Endothelial cell of umbilical vein (primary cell): ENCODE measurements around the gene HOXC13. TPM values are rescaled to one million over a fixed set of nuclear protein-coding genes. Genes with fewer than 3 reads are reported as not detected.

Source experiments
- BruUV-seq: library from RNA; stranded (reverse); fragments of 400-500 nt; replicated peaks from 2 replicates; lab custom pipeline; 2021; lab: Mats Ljungman, UMichigan
- CTCF ChIA-PET: fragments of 300-600, 350-600 bp; sonication (Branson Sonifier 250); formaldehyde crosslinking; loops from one replicate; lab custom pipeline; 2021; ENCODE audit warnings: antibody characterized with exemption, inconsistent platforms; lab: Charles Lee
- POLR2A ChIA-PET: fragments of 300-600, 350-600 bp; sonication (Branson Sonifier 250); formaldehyde crosslinking; loops from one replicate; lab custom pipeline; 2021; ENCODE audit warnings: antibody characterized with exemption, inconsistent platforms; lab: Charles Lee
- DNase-seq: peaks from one replicate; pipeline ENCODE4 v3.0.0-alpha.2; 2011; ENCODE audit warnings: low read depth, low spot score
- FAIRE-seq: peaks from 2 replicates; lab custom pipeline; 2011; peaks lifted over from hg19 to GRCh38; lab: Jason Lieb, UNC
- H2AFZ ChIP-seq: 2 replicates; pipeline ENCODE4 v1.6.0; 2012; ENCODE audit warnings: low read depth, low read length, control low read depth, inconsistent platforms
- H3K27ac ChIP-seq: 2 replicates; pipeline ENCODE4 v1.5.1; 2011; ENCODE audit warnings: low read depth, mild to moderate bottlenecking, control low read depth, low read length, moderate library complexity; ENCODE audit not compliant: insufficient read depth
- H3K27me3 ChIP-seq, 2 experiments: 2 replicates each; pipeline versions ENCODE4 v1.6.0 to v1.6.1; 2011; ENCODE audit warnings: low read length in 2 of 2, mixed read lengths in 1 of 2; ENCODE audit not compliant: control insufficient read depth in 2 of 2, insufficient read depth in 2 of 2
- H3K36me3 ChIP-seq, 2 experiments: 2 replicates in 1 of 2; 3 replicates in 1 of 2; pipeline ENCODE4 v1.5.1; 2011; ENCODE audit warnings: low read length in 2 of 2, mild to moderate bottlenecking in 1 of 2, moderate library complexity in 1 of 2; ENCODE audit not compliant: control insufficient read depth in 2 of 2, insufficient read depth in 2 of 2; ENCODE audit errors: extremely low read depth in 1 of 2
- H3K4me1 ChIP-seq: 3 replicates; pipeline ENCODE4 v1.5.1; 2011; ENCODE audit warnings: mild to moderate bottlenecking, low read length; ENCODE audit not compliant: control insufficient read depth, insufficient read depth; ENCODE audit errors: extremely low read depth
- H3K4me2 ChIP-seq: 2 replicates; pipeline ENCODE4 v1.6.1; 2011; ENCODE audit warnings: low read length, control low read depth, mixed read lengths; ENCODE audit not compliant: insufficient read depth
- H3K4me3 ChIP-seq, 3 experiments: fragments of 200-600 bp in 1 of 3; sonication (generic), shearing (Covaris generic) in 1 of 3; replicated peaks in 1 of 3; 2 replicates each; pipeline ENCODE4 v1.5.1; 2011 to 2016; ENCODE audit warnings: control low read depth in 3 of 3, low read length in 3 of 3, mild to moderate bottlenecking in 2 of 3, inconsistent platforms in 1 of 3, low read depth in 1 of 3, moderate library complexity in 1 of 3; ENCODE audit not compliant: insufficient read depth in 1 of 3
- H3K79me2 ChIP-seq: 2 replicates; pipeline ENCODE4 v1.6.0; 2012; ENCODE audit warnings: low read length, inconsistent platforms; ENCODE audit not compliant: control insufficient read depth, insufficient read depth
- H3K9ac ChIP-seq: replicated peaks from 2 replicates; pipeline ENCODE3; 2011; ENCODE audit warnings: low read length, control low read depth; ENCODE audit not compliant: insufficient read depth; ENCODE audit errors: extremely low read depth
- H3K9me1 ChIP-seq: replicated peaks from 3 replicates; pipeline ENCODE4 v1.6.0; 2011; ENCODE audit warnings: mild to moderate bottlenecking, low read length; ENCODE audit not compliant: control insufficient read depth, insufficient read depth; ENCODE audit errors: extremely low read depth
- H3K9me3 ChIP-seq: replicated peaks from 2 replicates; pipeline ENCODE4 v1.5.1; 2012; ENCODE audit warnings: low read length, inconsistent platforms; ENCODE audit not compliant: control insufficient read depth, insufficient read depth
- H4K20me1 ChIP-seq: replicated peaks from 2 replicates; pipeline ENCODE3; 2011; ENCODE audit warnings: mild to moderate bottlenecking, low read length; ENCODE audit not compliant: control insufficient read depth, insufficient read depth; ENCODE audit errors: extremely low read depth
- EZH2 ChIP-seq: IDR thresholded peaks from 2 replicates; pipeline ENCODE4 v1.6.1; 2012; ENCODE audit warnings: borderline replicate concordance, low read depth, mild to moderate bottlenecking, moderate library complexity, low read length, inconsistent platforms; ENCODE audit not compliant: severe bottlenecking
- FOS ChIP-seq: IDR thresholded peaks from 2 replicates; pipeline ENCODE4 v1.6.1; 2011; ENCODE audit warnings: mild to moderate bottlenecking, low read length, moderate library complexity, borderline replicate concordance; ENCODE audit not compliant: insufficient read depth
- GATA2 ChIP-seq: IDR thresholded peaks from 2 replicates; pipeline ENCODE4 v1.7.0; 2011; ENCODE audit warnings: low read depth, mild to moderate bottlenecking, moderate library complexity, mixed read lengths, low read length; ENCODE audit not compliant: insufficient read length, insufficient read depth
- JUN ChIP-seq: IDR thresholded peaks from 2 replicates; pipeline ENCODE4 v1.6.1; 2011; ENCODE audit warnings: borderline replicate concordance, low read depth; ENCODE audit not compliant: insufficient read length, insufficient read depth
- MYC ChIP-seq: IDR thresholded peaks from one replicate; pipeline ENCODE4 v1.6.1; 2011; ENCODE audit warnings: mild to moderate bottlenecking, low read depth, low read length
- POLR2A ChIP-seq: IDR thresholded peaks from 2 replicates; pipeline ENCODE4 v1.6.1; 2012; ENCODE audit warnings: low read depth, mild to moderate bottlenecking, control low read depth, low read length
- POLR2AphosphoS5 ChIP-seq: IDR thresholded peaks from 2 replicates; pipeline ENCODE4 v1.6.1; 2012; ENCODE audit warnings: low read depth, mild to moderate bottlenecking, control low read depth, low read length, moderate library complexity; ENCODE audit not compliant: insufficient read depth
- dilution Hi-C: fragments of 300-500 bp; cut with MboI; formaldehyde crosslinking; loops from one replicate; pipeline ENCODE4 v1.15.0; 2019; ENCODE audit warnings: low sequenced_read_pairs; ENCODE audit not compliant: extremely low pct_ligation_motif_present
- intact Hi-C: fragments of 100-400 bp; cut with micrococcal nuclease; formaldehyde crosslinking; loops from one replicate; pipeline ENCODE4 v1.10.0; 2022
- polyA plus RNA-seq, 4 experiments: library from polyadenylated mRNA; depleted of rRNA in 3 of 4; stranded (reverse) in 3 of 4; unstranded in 1 of 4; fragments of >200 nt; gene quantifications; 2 replicates each; pipeline versions ENCODE4 v1.2.1 to v1.2.3, GENCODE V29; 2011 to 2012; ENCODE audit warnings: missing spikeins in 1 of 4
- total RNA-seq: library from RNA; stranded (reverse); gene quantifications from 2 replicates; pipeline ENCODE4 v1.2.3, GENCODE V29; 2021
- TF ChIP-seq, protein P1 (sequence below), 2 donors: IDR thresholded peaks; 1 replicate in 1 of 2; 2 replicates in 1 of 2; pipeline ENCODE4 v1.5.1; 2011; ENCODE audit warnings: low read length in 2 of 2, mild to moderate bottlenecking in 2 of 2, moderate library complexity in 2 of 2, control low read depth in 1 of 2, inconsistent platforms in 1 of 2, low read depth in 1 of 2; ENCODE audit not compliant: insufficient read depth in 1 of 2; ENCODE audit errors: extremely low read depth in 1 of 2
- TF ChIP-seq, protein P2 (sequence below): IDR thresholded peaks from 2 replicates; pipeline ENCODE4 v1.6.1; 2011; ENCODE audit not compliant: insufficient read depth, insufficient read length

The HOXC13 gene
- total and polyA plus RNA-seq, 2 donors (not counting 3 experiments of a cell fraction or from before 2014, with no cell fraction given), result not detected

DNA sequence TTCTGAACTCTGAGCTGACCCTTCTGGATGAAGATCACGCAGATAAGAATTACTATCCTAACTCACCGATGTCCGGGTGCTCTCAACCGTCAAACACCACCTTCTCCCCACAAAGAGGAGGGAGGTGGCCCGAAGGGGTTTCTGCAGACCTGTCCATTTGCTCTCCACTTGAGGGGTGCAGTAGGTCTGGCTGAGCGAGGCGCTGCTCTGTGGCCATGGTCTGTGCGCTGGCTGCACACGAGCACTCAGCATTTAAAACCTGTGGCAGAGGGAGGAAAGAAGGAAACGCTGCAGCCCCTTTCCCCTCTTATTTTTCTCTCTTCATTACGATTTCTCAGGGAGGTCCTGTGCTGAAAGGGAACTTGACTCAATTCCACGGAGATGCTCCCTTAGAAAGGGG, 1.5 kb upstream of the HOXC13 start:
- CTCF ChIA-PET, result no interaction called here
- intact Hi-C loops, result no loop called here
- dilution Hi-C loops, result no loop called here

More for the DNA sequence above, 1.5 kb upstream of the HOXC13 start:
- Histone ChIP-seq H4K20me1 (no peaks in the 10 kb centered on the region), H3K27ac (no peak overlapping the region), H3K9me1 (no peaks in the 10 kb centered on the region), H3K36me3 (no peaks in the 10 kb centered on the region), H3K4me1 (no peaks in the 10 kb centered on the region), H3K79me2 (no peaks in the 10 kb centered on the region), H3K9me3 (no peaks in the 10 kb centered on the region), H3K4me3 (no peak overlapping the region), H3K4me2 (no peak overlapping the region), H2AFZ (no peak overlapping the region), H3K27me3 (peaks cover 83 to 98% of the 10 kb centered on the region in 2 experiments), H3K9ac (no peak overlapping the region)
- POLR2A ChIA-PET, result no interaction called here
- TF ChIP-seq GATA2, result no peak
- TF ChIP-seq JUN, result no peak
- no peak for TF ChIP-seq POLR2AphosphoS5
- TF ChIP-seq, protein P1, sequence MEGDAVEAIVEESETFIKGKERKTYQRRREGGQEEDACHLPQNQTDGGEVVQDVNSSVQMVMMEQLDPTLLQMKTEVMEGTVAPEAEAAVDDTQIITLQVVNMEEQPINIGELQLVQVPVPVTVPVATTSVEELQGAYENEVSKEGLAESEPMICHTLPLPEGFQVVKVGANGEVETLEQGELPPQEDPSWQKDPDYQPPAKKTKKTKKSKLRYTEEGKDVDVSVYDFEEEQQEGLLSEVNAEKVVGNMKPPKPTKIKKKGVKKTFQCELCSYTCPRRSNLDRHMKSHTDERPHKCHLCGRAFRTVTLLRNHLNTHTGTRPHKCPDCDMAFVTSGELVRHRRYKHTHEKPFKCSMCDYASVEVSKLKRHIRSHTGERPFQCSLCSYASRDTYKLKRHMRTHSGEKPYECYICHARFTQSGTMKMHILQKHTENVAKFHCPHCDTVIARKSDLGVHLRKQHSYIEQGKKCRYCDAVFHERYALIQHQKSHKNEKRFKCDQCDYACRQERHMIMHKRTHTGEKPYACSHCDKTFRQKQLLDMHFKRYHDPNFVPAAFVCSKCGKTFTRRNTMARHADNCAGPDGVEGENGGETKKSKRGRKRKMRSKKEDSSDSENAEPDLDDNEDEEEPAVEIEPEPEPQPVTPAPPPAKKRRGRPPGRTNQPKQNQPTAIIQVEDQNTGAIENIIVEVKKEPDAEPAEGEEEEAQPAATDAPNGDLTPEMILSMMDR (IDR thresholded peaks at IDR 0.05; ENCODE audit: extremely low read depth in 1 of 2, insufficient read depth in 1 of 2, low read depth in 1 of 2, low read length in 2 of 2), result no peak
- TF ChIP-seq FOS, result no peak
- TF ChIP-seq, protein P2, sequence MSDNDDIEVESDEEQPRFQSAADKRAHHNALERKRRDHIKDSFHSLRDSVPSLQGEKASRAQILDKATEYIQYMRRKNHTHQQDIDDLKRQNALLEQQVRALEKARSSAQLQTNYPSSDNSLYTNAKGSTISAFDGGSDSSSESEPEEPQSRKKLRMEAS, result no peak
- no peak for TF ChIP-seq EZH2
- no peak for TF ChIP-seq POLR2A
- no peak for TF ChIP-seq MYC
- DNase-seq (no peak), FAIRE-seq (no peak)
- BruUV-seq, result no TSS peak
